ENCODE measurements around the gene ZNF503.
A peak's percentile ranks its signal among the peaks of the same experiment; 100 is the strongest.

ZNF503 gene

GRCh38 chr10:75401569-75402485 is at the start of gene ZNF503:
Gene ZNF503 (minus strand): TSS chr10:75401764. CDS start chr10:75401419, 345 bp downstream.
- peak; percentile 95 for DNase-seq

- DNase-seq: no peak
These were observed 49.4 kb upstream of the ZNF503 start for GRCh38 chr10:75450644-75451640.

- DNase-seq: no peak
These were observed 48.5 kb upstream of the ZNF503 start for GRCh38 chr10:75450075-75450445.

- DNase-seq: no peak
These were observed 48.0 kb upstream of the ZNF503 start for GRCh38 chr10:75449382-75450074.

- no peak for DNase-seq
These were observed 46.6 kb upstream of the ZNF503 start for GRCh38 chr10:75448166-75448565.

GRCh38 chr10:75446508-75446907 is 44.9 kb upstream of the ZNF503 start:
- DNase-seq: no peak

- DNase-seq: no peak
These were observed 43.3 kb upstream of the ZNF503 start for GRCh38 chr10:75444781-75445386.

GRCh38 chr10:75443362-75443761 is 41.8 kb upstream of the ZNF503 start:
- DNase-seq: no peak

GRCh38 chr10:75441682-75442081 is 40.1 kb upstream of the ZNF503 start:
- no peak for DNase-seq

GRCh38 chr10:75441196-75441595 is 39.6 kb upstream of the ZNF503 start:
- DNase-seq: peak; percentile 23

- no peak for DNase-seq
These were observed 38.8 kb upstream of the ZNF503 start for GRCh38 chr10:75440271-75440793.

- no peak for DNase-seq
These were observed 38.2 kb upstream of the ZNF503 start for GRCh38 chr10:75439811-75440210.

- no peak for DNase-seq
These were observed 36.7 kb upstream of the ZNF503 start for GRCh38 chr10:75438275-75438674.

GRCh38 chr10:75437693-75438092 is 36.1 kb upstream of the ZNF503 start:
- no peak for DNase-seq

- DNase-seq: no peak
These were observed 35.3 kb upstream of the ZNF503 start for GRCh38 chr10:75436896-75437295.

GRCh38 chr10:75435291-75435690 is 33.7 kb upstream of the ZNF503 start:
- DNase-seq: peak; percentile 35

- peak; percentile 33 for DNase-seq
These were observed 32.7 kb upstream of the ZNF503 start for GRCh38 chr10:75434291-75434690.

- no peak for DNase-seq
These were observed 31.7 kb upstream of the ZNF503 start for GRCh38 chr10:75433216-75433615.

GRCh38 chr10:75432763-75433162 is 31.2 kb upstream of the ZNF503 start:
- DNase-seq: no peak

- no peak for DNase-seq
These were observed 30.6 kb upstream of the ZNF503 start for GRCh38 chr10:75432176-75432575.

- DNase-seq: peak; percentile 89
These were observed 29.9 kb upstream of the ZNF503 start, which contains the start of gene LRMDA for GRCh38 chr10:75431180-75432111. Gene LRMDA (plus strand): TSS chr10:75431624.
